Measurements from ENCODE around the gene RAMAC.

GRCh38 chr15:82971218-82971984 lies 14.6 kb upstream of the RAMAC start:
- no peak for TF ChIP-seq CTCF (IDR thresholded peaks at IDR 0.05)
- TF ChIP-seq POLR2A (IDR thresholded peaks at IDR 0.05) = no peak
